OCI-LY7 (cell line): ENCODE data around the gene ST6GALNAC2. TPM values are rescaled to one million over a fixed set of nuclear protein-coding genes. Genes with fewer than 3 reads are reported as not detected.

Experiments used
- BruUV-seq: library from RNA; stranded (reverse); fragments of 400-500 nt; replicated peaks from 2 replicates; lab custom pipeline; 2021; lab: Mats Ljungman, UMichigan
- CTCF ChIA-PET: fragments of 300-600 bp; sonication (Branson Sonifier 250); formaldehyde crosslinking; loops from one replicate; lab custom pipeline; 2022; ENCODE audit warnings: antibody characterized with exemption; ENCODE audit not compliant: unreplicated experiment; lab: Charles Lee
- POLR2A ChIA-PET: fragments of 300-600 bp; sonication (Branson Sonifier 250); formaldehyde crosslinking; loops from one replicate; lab custom pipeline; 2022; ENCODE audit warnings: antibody characterized with exemption; lab: Charles Lee
- DNase-seq: peaks from one replicate; pipeline ENCODE4 v3.0.0-alpha.2; 2015; ENCODE audit warnings: low spot score
- H2AFZ ChIP-seq: fragments of 200-600 bp; sonication (generic), shearing (Covaris generic); 2 replicates; pipeline ENCODE4 v1.6.1; 2014; ENCODE audit warnings: mild to moderate bottlenecking, antibody characterized with exemption, low read length, moderate library complexity
- H3K27ac ChIP-seq: fragments of 200-600 bp; sonication (generic); 2 replicates; pipeline ENCODE4 v1.5.1; 2014; ENCODE audit warnings: mixed run types, low read depth, mild to moderate bottlenecking, moderate library complexity, low read length, inconsistent platforms; ENCODE audit not compliant: poor library complexity, severe bottlenecking
- H3K36me3 ChIP-seq: fragments of 200-600 bp; sonication (generic); 2 replicates; pipeline ENCODE4 v1.6.1; 2014; ENCODE audit warnings: mild to moderate bottlenecking, antibody characterized with exemption, low read length, moderate library complexity, mixed read lengths; ENCODE audit not compliant: insufficient read depth
- H3K4me1 ChIP-seq: fragments of 200-600 bp; sonication (generic); 2 replicates; pipeline ENCODE4 v1.5.1; 2014; ENCODE audit warnings: mild to moderate bottlenecking, low read length; ENCODE audit not compliant: insufficient read depth, poor library complexity, severe bottlenecking
- H3K4me2 ChIP-seq: fragments of 200-600 bp; sonication (generic); 2 replicates; pipeline ENCODE4 v1.6.1; 2014; ENCODE audit warnings: mild to moderate bottlenecking, low read length
- H3K4me3 ChIP-seq: fragments of 200-600 bp; sonication (generic); 2 replicates; pipeline ENCODE4 v1.5.1; 2014; ENCODE audit warnings: mild to moderate bottlenecking, low read depth, low read length; ENCODE audit not compliant: poor library complexity, severe bottlenecking
- H3K79me2 ChIP-seq: fragments of 200-600 bp; sonication (generic); 2 replicates; pipeline ENCODE4 v1.6.1; 2016; ENCODE audit warnings: low read depth, mild to moderate bottlenecking, low read length, moderate library complexity, mixed read lengths; ENCODE audit not compliant: insufficient read depth
- H3K9me2 ChIP-seq: fragments of 200-600 bp; sonication (generic); 2 replicates; pipeline ENCODE4 v1.6.1; 2016; ENCODE audit warnings: mild to moderate bottlenecking, low read length, mixed read lengths; ENCODE audit not compliant: insufficient read depth
- H3K9me3 ChIP-seq: fragments of 200-600 bp; sonication (generic); 2 replicates; pipeline ENCODE4 v1.6.1; 2014; ENCODE audit warnings: mild to moderate bottlenecking, mixed run types, low read length, mixed read lengths
- H4K20me1 ChIP-seq: fragments of 200-600 bp; sonication (generic); 2 replicates; pipeline ENCODE4 v1.6.1; 2014; ENCODE audit warnings: mild to moderate bottlenecking, antibody characterized with exemption, low read length, moderate library complexity, mixed read lengths; ENCODE audit not compliant: insufficient read depth
- CTCF ChIP-seq: fragments of 200-600 bp; sonication (generic); conservative IDR thresholded peaks from 2 replicates; pipeline ENCODE4 v1.5.1; 2014; ENCODE audit warnings: mild to moderate bottlenecking, antibody characterized with exemption, low read length, moderate library complexity, mixed read lengths
- EZH2phosphoT487 ChIP-seq: fragments of 200-600 bp; sonication (generic); IDR thresholded peaks from 2 replicates; pipeline ENCODE4 v1.6.1; 2018; ENCODE audit warnings: low read depth, borderline replicate concordance, mild to moderate bottlenecking, mixed run types, antibody characterized with exemption, low read length, moderate library complexity, mixed read lengths
- intact Hi-C: fragments of 100-400 bp; cut with micrococcal nuclease; formaldehyde crosslinking; loops from one replicate; pipeline ENCODE4 v1.10.0; 2022; ENCODE audit not compliant: unreplicated experiment
- total RNA-seq, 2 experiments: library from RNA; depleted of rRNA in 1 of 2; stranded (reverse); fragments of >200 nt in 1 of 2; shearing (Covaris generic) in 1 of 2; gene quantifications; 2 replicates each; pipeline ENCODE4 v1.2.3, GENCODE V29; 2014 to 2022

ST6GALNAC2 gene
- total RNA-seq, 2 experiments from 2014 or later = not detected

- CTCF ChIA-PET = interaction anchor here (1.0 kb wide), 1 partner anchor 19 kb away, joined by 7 read pairs; no protein-coding TSS in a partner anchor
- Histone ChIP-seq H3K9me3 (no peaks in the 10 kb centered on the region), H3K27ac (no peak overlapping the region), H3K79me2 (no peaks in the 10 kb centered on the region), H3K4me1 (peaks cover 19% of the 10 kb centered on the region), H4K20me1 (no peaks in the 10 kb centered on the region), H3K9me2 (no peaks in the 10 kb centered on the region), H3K4me3 (no peak overlapping the region), H3K36me3 (no peaks in the 10 kb centered on the region), H3K4me2 (no peak overlapping the region), H2AFZ (no peak overlapping the region)
- BruUV-seq = no TSS peak
- no peak for DNase-seq
- POLR2A ChIA-PET = interaction anchor here (1.1 to 1.5 kb wide), 2 partner anchors 19 to 25 kb away, joined by 4 to 7 read pairs; no protein-coding TSS in a partner anchor
- TF ChIP-seq CTCF (peak; percentile 67), EZH2phosphoT487 (no peak)
- intact Hi-C loops = loop anchor here (1.0 to 5.0 kb wide), 5 partner anchors 19 to 140 kb away; partner anchors contain the start of gene AANAT
These were observed 37.9 kb downstream of the ST6GALNAC2 start for GRCh38 chr17:76547642-76548202.

- Histone ChIP-seq H2AFZ (no peak overlapping the region), H3K79me2 (no peaks in the 10 kb centered on the region), H3K9me2 (no peaks in the 10 kb centered on the region), H3K27ac (no peak overlapping the region), H3K36me3 (no peaks in the 10 kb centered on the region), H4K20me1 (no peaks in the 10 kb centered on the region), H3K4me1 (peaks cover 19% of the 10 kb centered on the region), H3K4me2 (no peak overlapping the region), H3K9me3 (no peaks in the 10 kb centered on the region), H3K4me3 (no peak overlapping the region)
- ChIA-PET CTCF (interaction anchor here (1.0 to 1.2 kb wide), 2 partner anchors 19 to 24 kb away, joined by 7 to 8 read pairs; no protein-coding TSS in a partner anchor), POLR2A (interaction anchor here (1.1 to 1.5 kb wide), 2 partner anchors 19 to 24 kb away, joined by 4 to 7 read pairs; no protein-coding TSS in a partner anchor)
- TF ChIP-seq CTCF = peak; percentile 99
- no peak for TF ChIP-seq EZH2phosphoT487
- intact Hi-C loops = loop anchor here (1.0 to 5.0 kb wide), 5 partner anchors 19 to 140 kb away; partner anchors contain the start of gene AANAT
- DNase-seq = peak; percentile 91
- no TSS peak for BruUV-seq
These were observed 38.4 kb downstream of the ST6GALNAC2 start for GRCh38 chr17:76547183-76547641.
